Parathyroid adenoma (tissue), 2 donors: ENCODE results near the gene ABCC5.

Experiments
- H2AFZ ChIP-seq: fragments of 300-600 bp; sonication (generic); one replicate; pipeline ENCODE4 v1.7.0; 2017; ENCODE audit warnings: antibody characterized with exemption, mild to moderate bottlenecking
- H3K27ac ChIP-seq: fragments of 300-600 bp; sonication (generic); one replicate; pipeline ENCODE4 v1.7.0; 2017
- H3K27me3 ChIP-seq: fragments of 300-600 bp; sonication (generic); one replicate; pipeline ENCODE4 v1.7.0; 2017; ENCODE audit warnings: low read length; ENCODE audit not compliant: control insufficient read depth, insufficient read depth
- H3K36me3 ChIP-seq: fragments of 300-600 bp; sonication (generic); one replicate; pipeline ENCODE4 v1.7.0; 2017; ENCODE audit warnings: low read length; ENCODE audit not compliant: control insufficient read depth, insufficient read depth
- H3K4me1 ChIP-seq: fragments of 300-600 bp; sonication (generic); one replicate; pipeline ENCODE4 v1.7.0; 2017; ENCODE audit warnings: control low read depth
- H3K4me2 ChIP-seq: fragments of 300-600 bp; sonication (generic); one replicate; pipeline ENCODE4 v1.7.0; 2017; ENCODE audit warnings: low read length
- H3K4me3 ChIP-seq: fragments of 300-600 bp; sonication (generic); one replicate; pipeline ENCODE4 v1.7.0; 2017; ENCODE audit warnings: low read depth, low read length
- H3K79me2 ChIP-seq: fragments of 300-600 bp; sonication (generic); one replicate; pipeline ENCODE4 v1.7.0; 2017; ENCODE audit warnings: control low read depth
- H3K9ac ChIP-seq: fragments of 300-600 bp; sonication (generic); one replicate; pipeline ENCODE4 v1.7.0; 2017; ENCODE audit warnings: mild to moderate bottlenecking
- H3K9me3 ChIP-seq: fragments of 300-600 bp; sonication (generic); one replicate; pipeline ENCODE4 v1.7.0; 2017; ENCODE audit warnings: low read length; ENCODE audit not compliant: control insufficient read depth
- CTCF ChIP-seq: fragments of 300-600 bp; sonication (generic); IDR thresholded peaks from one replicate; pipeline ENCODE4 v1.7.0; 2017; ENCODE audit warnings: antibody characterized with exemption, mild to moderate bottlenecking
- donor health status: primary hyperparathyroidism.

ABCC5 gene

GRCh38 chr3:183917776-183918175 lies 99.9 kb downstream of the ABCC5 start:
- H3K36me3 ChIP-seq, result no peaks in the 10 kb centered on the region
- no peak overlapping the region for H3K4me2 ChIP-seq

DNA sequence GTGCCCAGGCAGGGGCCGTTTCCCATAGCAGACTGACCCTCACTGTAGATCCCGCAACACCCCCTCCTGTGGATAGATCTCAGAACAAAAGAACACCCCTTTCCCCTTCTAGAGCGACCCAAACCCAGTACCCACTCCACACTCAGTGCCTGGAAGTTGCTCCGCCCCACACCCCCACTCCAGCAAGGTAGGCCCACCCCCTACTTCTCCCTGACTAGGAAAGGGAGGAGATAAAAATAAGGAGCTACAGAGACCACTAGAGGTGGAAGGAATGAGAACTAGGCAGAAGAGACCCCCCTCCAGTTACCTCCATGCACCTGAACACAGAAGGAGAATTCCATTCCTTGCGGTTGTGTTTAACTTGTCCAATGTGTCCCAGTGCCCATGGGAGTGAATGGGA lies 102.8 kb downstream of the ABCC5 start:
- H2AFZ ChIP-seq, result no peak overlapping the region
- no peaks in the 10 kb centered on the region for H3K79me2 ChIP-seq

More at GRCh38 chr3:183917776-183918175, 99.9 kb downstream of the ABCC5 start:
- TF ChIP-seq CTCF, result no peak
- H3K4me1 ChIP-seq, result peaks cover 10% of the 10 kb centered on the region
- H3K79me2 ChIP-seq, result no peaks in the 10 kb centered on the region
- H3K4me3 ChIP-seq, result no peak overlapping the region
- H3K27ac ChIP-seq, result no peak overlapping the region
- H3K27me3 ChIP-seq, result no peaks in the 10 kb centered on the region
- H3K9ac ChIP-seq, result no peak overlapping the region
- no peak overlapping the region for H2AFZ ChIP-seq
- H3K9me3 ChIP-seq, result no peaks in the 10 kb centered on the region

DNA sequence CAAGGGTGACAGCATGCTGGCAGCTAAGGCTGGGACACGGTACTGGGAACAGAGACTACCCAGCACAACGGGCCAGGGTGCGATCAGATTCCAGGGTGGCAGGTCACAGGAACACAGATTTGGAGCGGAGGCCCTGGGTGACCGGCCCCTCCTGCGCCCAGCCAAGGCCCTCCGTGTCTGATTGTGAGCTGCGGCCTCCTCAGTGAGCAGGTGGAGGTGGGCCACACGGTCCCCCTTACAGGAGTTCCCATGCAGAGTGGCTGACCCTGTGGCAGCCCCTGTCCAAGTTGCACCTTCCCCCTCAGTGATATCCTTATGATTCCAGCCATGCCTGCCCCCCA lies 104.1 kb downstream of the ABCC5 start:
- H3K27me3 ChIP-seq, result no peaks in the 10 kb centered on the region
- no peaks in the 10 kb centered on the region for H3K36me3 ChIP-seq
- no peak overlapping the region for H3K4me3 ChIP-seq
- H3K9ac ChIP-seq, result no peak overlapping the region
- no peaks in the 10 kb centered on the region for H3K79me2 ChIP-seq
- H3K4me1 ChIP-seq, result peaks cover 10% of the 10 kb centered on the region
- H3K4me2 ChIP-seq, result no peak overlapping the region
- no peak overlapping the region for H2AFZ ChIP-seq
- TF ChIP-seq CTCF, result no peak
- no peak overlapping the region for H3K27ac ChIP-seq
- H3K9me3 ChIP-seq, result no peaks in the 10 kb centered on the region

More for the DNA sequence above, 102.8 kb downstream of the ABCC5 start:
- no peak overlapping the region for H3K9ac ChIP-seq
- no peak for TF ChIP-seq CTCF
- H3K4me3 ChIP-seq, result no peak overlapping the region
- no peaks in the 10 kb centered on the region for H3K36me3 ChIP-seq
- no peak overlapping the region for H3K4me2 ChIP-seq
- H3K27ac ChIP-seq, result no peak overlapping the region
- H3K27me3 ChIP-seq, result no peaks in the 10 kb centered on the region
- H3K9me3 ChIP-seq, result no peaks in the 10 kb centered on the region
- H3K4me1 ChIP-seq, result peaks cover 10% of the 10 kb centered on the region

DNA sequence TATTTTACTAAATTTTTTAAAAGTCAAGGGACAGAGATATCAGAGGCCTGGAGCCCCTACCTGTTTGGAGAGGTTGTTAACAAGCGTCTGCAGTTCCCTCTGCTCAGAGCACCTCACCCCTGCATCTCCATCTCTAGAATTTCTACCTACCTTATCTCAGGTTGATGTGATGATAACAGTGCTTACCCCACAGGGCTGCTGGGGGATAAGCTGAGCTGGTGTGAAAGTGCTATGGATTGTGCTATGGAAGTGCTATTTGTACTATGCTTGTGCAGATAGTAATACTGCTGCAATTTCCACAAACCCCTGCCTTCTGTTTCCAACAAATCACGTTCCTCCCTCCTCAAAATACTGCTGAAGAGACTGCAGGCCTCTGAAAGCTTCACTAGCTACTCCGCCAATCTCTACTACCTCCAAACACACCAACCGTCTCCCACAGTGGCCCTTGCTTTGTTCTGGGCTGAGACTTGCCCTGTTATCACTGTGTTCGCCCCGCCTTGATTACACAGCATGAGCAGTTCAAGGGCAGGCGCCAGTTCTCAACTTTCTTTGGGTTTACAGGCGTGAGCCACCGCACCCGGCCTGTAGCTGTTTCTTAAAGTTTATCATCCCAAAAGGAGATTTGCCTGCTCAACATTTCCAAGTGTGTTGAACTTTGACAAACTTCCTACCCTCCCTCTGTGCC lies 104.6 kb downstream of the ABCC5 start:
- no peak overlapping the region for H3K4me2 ChIP-seq

More for the DNA sequence above, 104.6 kb downstream of the ABCC5 start:
- Histone ChIP-seq H3K4me3 (no peak overlapping the region), H3K27ac (no peak overlapping the region), H3K79me2 (no peaks in the 10 kb centered on the region), H3K4me1 (peaks cover 10% of the 10 kb centered on the region), H3K9ac (no peak overlapping the region), H3K9me3 (no peaks in the 10 kb centered on the region), H3K27me3 (no peaks in the 10 kb centered on the region), H2AFZ (no peak overlapping the region), H3K36me3 (no peaks in the 10 kb centered on the region)
- TF ChIP-seq CTCF, result no peak
